ENCODE results near the gene SMCHD1.

GRCh38 chr18:2606335-2606734 is 49.2 kb upstream of the SMCHD1 start:
- TF ChIP-seq POLR2AphosphoS5 (IDR thresholded peaks at IDR 0.05; ENCODE audit: low read depth): no peak
- no peak for TF ChIP-seq REST (IDR thresholded peaks at IDR 0.05; ENCODE audit: insufficient replicate concordance, low read depth)
- no peak for TF ChIP-seq CTCF (IDR thresholded peaks at IDR 0.05; ENCODE audit: insufficient read depth, low read length)

All from HL-60 (cell line).